ENCODE measurements around the gene ZFP36.
"Not testable (repeated sequence)": the region's sequence is repeated elsewhere in the genome, so short reads cannot be mapped to it uniquely, and the experiment has no call there.

The ZFP36 gene

GRCh38 chr19:39406656-39407409 is at the start of gene ZFP36:
ZFP36 (plus strand) TSS chr19:39406847; CDS start chr19:39406905, 58 bp downstream.
- peak; percentile 79 for DNase-seq (ENCODE audit: low read depth)

GRCh38 chr19:39359026-39359425 is 47.6 kb upstream of the ZFP36 start:
- DNase-seq (ENCODE audit: low read depth): no peak

GRCh38 chr19:39360599-39360998 is 46.0 kb upstream of the ZFP36 start:
- no peak for DNase-seq (ENCODE audit: low read depth)

GRCh38 chr19:39362682-39363657 is 43.7 kb upstream of the ZFP36 start:
- no peak for DNase-seq (ENCODE audit: low read depth)

GRCh38 chr19:39363901-39364457 is 42.7 kb upstream of the ZFP36 start:
- DNase-seq (ENCODE audit: low read depth): no peak

GRCh38 chr19:39365531-39365930 is 41.1 kb upstream of the ZFP36 start:
- no peak for DNase-seq (ENCODE audit: low read depth)

- no peak for DNase-seq (ENCODE audit: low read depth)
Measured at GRCh38 chr19:39369200-39369599, 37.4 kb upstream of the ZFP36 start.

GRCh38 chr19:39370735-39371134 is 35.9 kb upstream of the ZFP36 start:
- DNase-seq (ENCODE audit: low read depth): no peak

- no peak for DNase-seq (ENCODE audit: low read depth)
Measured at GRCh38 chr19:39372047-39372802, 34.4 kb upstream of the ZFP36 start.

GRCh38 chr19:39372941-39373340 is 33.7 kb upstream of the ZFP36 start:
- no peak for DNase-seq (ENCODE audit: low read depth)

GRCh38 chr19:39375929-39376328 is 30.7 kb upstream of the ZFP36 start:
- no peak for DNase-seq (ENCODE audit: low read depth)

- no peak for DNase-seq (ENCODE audit: low read depth)
Measured at GRCh38 chr19:39377373-39378362, 29.0 kb upstream of the ZFP36 start.

- not testable (repeated sequence) for DNase-seq (ENCODE audit: low read depth)
Measured at GRCh38 chr19:39379366-39379765, 27.3 kb upstream of the ZFP36 start.

- DNase-seq (ENCODE audit: low read depth): no peak
Measured at GRCh38 chr19:39379865-39380396, 26.7 kb upstream of the ZFP36 start.

- DNase-seq (ENCODE audit: low read depth): no peak
Measured at GRCh38 chr19:39380521-39381502, 25.8 kb upstream of the ZFP36 start.

GRCh38 chr19:39381910-39382611 is 24.6 kb upstream of the ZFP36 start:
- no peak for DNase-seq (ENCODE audit: low read depth)

GRCh38 chr19:39382991-39383828 is 23.4 kb upstream of the ZFP36 start:
- no peak for DNase-seq (ENCODE audit: low read depth)
